ENCODE data around the gene ITGB6. TPM values are rescaled to one million over a fixed set of nuclear protein-coding genes. Genes with fewer than 3 reads are reported as not detected.
A peak's percentile ranks its signal among the peaks of the same experiment; 100 is the strongest.

The ITGB6 gene
- total RNA-seq, 2 experiments from 2014 or later: not detected

DNA sequence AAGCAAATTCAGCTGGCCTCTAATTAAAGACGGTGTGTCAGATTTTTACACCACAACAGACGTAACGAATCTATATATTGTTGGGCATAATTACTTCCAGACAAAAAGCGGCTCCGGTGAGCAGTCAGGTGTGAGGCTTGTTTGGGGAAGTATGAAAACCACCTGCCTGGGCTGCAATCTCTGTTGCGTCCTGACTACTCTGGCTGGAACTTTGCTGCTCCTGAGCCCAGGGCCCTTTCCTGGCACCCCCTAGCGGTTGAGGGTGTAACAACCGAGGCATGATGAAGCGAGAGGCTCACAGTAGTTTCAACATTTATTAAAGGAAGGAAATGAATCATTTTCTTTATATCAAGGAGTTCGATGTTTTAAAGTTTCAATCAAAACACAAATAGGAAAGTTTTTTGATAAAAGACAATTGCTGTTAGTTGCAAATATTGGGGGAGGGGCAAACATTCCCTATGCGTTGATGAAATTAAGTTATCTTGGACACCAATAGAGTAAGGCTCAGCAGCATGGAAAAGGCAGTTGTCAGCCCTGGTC is 10.6 kb upstream of the ITGB6 start:
- no peaks in the 10 kb centered on the region for H3K36me3 Mint-ChIP-seq
- ATAC-seq (peak; percentile 69), DNase-seq (peak; percentile 71)
- no peak overlapping the region for H3K4me3 Mint-ChIP-seq
- H3K27ac Mint-ChIP-seq: no peak overlapping the region
- H3K9me3 Mint-ChIP-seq (ENCODE audit: low read depth): no peaks in the 10 kb centered on the region
- CTCF ChIA-PET: interaction anchor here (0.7 to 2.7 kb wide), 9 partner anchors 10 to 827 kb away, joined by 3 to 10 read pairs (median 3); no protein-coding TSS in a partner anchor
- H3K27me3 Mint-ChIP-seq: peaks cover 29% of the 10 kb centered on the region
- H3K4me1 Mint-ChIP-seq: peaks cover 27% of the 10 kb centered on the region

DNA sequence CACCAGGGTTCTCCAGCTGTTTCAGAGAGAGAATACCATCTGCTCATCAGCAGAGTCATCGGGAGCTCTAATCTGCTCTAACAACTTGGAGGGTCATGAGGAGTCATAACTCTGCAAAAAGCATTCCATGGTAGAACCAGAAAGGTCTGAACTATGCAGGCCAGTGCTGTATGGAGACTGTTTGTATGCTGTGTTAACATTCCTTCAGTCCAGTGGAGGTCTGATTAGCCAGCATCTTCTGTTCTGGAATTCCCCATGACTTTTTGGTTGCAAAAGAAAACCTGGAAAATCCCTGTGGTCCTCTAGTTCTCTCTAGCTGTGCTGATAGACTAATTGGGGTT is 9.4 kb upstream of the ITGB6 start:
- H3K27ac Mint-ChIP-seq: no peak overlapping the region
- no peaks in the 10 kb centered on the region for H3K9me3 Mint-ChIP-seq (ENCODE audit: low read depth)
- peaks cover 21% of the 10 kb centered on the region for H3K27me3 Mint-ChIP-seq
- no peak for DNase-seq
- peaks cover 21% of the 10 kb centered on the region for H3K4me1 Mint-ChIP-seq
- no peak for ATAC-seq
- H3K4me3 Mint-ChIP-seq: no peak overlapping the region
- no peaks in the 10 kb centered on the region for H3K36me3 Mint-ChIP-seq
- CTCF ChIA-PET: interaction anchor here (1.0 to 2.7 kb wide), 7 partner anchors 11 to 828 kb away, joined by 3 to 10 read pairs (median 3); no protein-coding TSS in a partner anchor

DNA sequence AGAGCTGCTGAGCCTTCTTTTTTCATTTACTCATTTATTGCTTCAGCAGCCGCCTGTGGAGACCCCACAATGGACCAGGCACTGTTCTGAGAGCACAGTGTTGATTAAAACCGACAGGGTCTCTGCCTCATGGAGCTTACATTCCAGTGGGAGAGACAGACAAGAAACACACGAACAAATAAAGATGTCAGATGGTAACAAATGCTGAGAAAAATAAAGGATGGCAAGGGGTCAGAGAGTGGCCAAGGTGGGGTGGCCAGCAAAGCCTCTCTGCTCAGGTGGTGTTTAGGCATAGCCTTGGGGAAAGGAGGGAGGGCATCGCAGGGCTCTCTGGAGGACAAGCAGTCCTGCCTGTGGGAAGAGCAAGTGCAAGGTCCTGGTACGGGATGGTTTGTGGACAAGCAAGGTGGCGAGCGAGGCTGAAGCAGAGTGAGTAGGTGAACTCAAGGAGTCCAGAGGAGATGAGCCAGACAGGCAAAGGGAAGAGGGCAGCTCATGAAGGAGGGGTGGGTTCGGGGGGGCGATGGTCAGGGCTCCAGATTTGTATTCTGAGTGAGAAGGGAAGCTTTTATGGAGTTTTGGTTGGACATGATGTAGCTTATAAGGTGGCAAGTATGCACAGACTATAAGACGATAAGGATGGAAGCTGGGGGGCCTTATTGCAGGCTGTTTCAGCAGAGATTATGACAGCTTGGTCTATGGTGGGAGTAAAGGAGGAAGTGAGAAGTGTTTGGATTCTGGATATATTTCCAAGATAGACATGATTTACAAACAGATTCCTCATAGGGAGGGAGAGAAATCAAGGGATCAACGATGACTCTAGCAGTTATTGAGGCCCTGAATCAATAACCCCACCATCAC is 8.8 kb upstream of the ITGB6 start:
- Mint-ChIP-seq H3K4me1 (peaks cover 15% of the 10 kb centered on the region), H3K36me3 (no peaks in the 10 kb centered on the region), H3K4me3 (no peak overlapping the region), H3K9me3 (ENCODE audit: low read depth) (no peaks in the 10 kb centered on the region), H3K27me3 (peaks cover 18% of the 10 kb centered on the region), H3K27ac (no peak overlapping the region)
- DNase-seq: no peak
- CTCF ChIA-PET: interaction anchor here (1.2 to 2.7 kb wide), 5 partner anchors 12 to 785 kb away, joined by 3 to 10 read pairs (median 3); no protein-coding TSS in a partner anchor
- no peak for ATAC-seq

DNA sequence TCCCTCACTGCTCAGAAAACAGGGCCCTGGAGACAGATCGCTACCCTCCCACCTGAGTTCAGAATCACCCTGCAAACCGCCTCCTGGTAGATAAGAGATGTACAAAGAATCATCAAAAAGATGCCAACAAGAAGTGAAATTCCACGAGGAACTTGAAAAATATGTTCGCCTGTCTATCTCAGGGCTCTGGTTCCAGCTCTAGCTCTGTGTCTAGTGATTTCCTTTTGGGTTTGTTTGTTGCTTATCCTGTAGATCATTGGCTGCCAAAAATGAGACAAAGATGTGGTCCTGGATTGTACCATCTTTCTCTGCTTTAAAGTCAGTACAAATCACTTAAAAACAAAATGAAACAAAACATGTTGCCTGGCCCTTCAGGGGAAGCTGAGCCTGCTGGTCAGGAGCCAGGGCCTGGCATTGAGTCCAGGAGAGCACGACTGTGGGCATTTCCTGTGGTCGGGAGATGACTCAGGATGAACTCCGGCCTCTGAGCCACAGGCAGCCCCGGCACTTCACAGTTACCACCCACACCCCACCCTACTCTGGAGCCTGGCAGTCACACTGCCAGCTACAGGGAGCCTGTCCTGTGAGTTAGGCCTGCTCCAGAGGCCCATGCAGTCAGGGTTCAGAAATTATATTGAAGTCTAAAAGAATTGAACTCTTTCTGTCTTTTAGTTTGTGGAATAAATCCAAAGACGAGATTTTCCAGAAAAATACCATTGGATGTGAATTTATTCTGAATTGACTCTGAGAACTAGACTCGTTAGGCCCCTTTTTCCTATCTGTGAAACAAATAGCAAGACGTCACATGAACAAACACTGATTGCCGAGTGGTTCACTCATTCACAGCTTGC is 8.0 kb upstream of the ITGB6 start:
- Mint-ChIP-seq H3K4me3 (no peak overlapping the region), H3K4me1 (peaks cover 15% of the 10 kb centered on the region), H3K36me3 (no peaks in the 10 kb centered on the region), H3K9me3 (ENCODE audit: low read depth) (no peaks in the 10 kb centered on the region), H3K27ac (no peak overlapping the region), H3K27me3 (peaks cover 11% of the 10 kb centered on the region)
- ATAC-seq: peak; percentile 57
- CTCF ChIA-PET: interaction anchor here (1.2 to 2.7 kb wide), 2 partner anchors 13 to 786 kb away, joined by 3 to 10 read pairs; no protein-coding TSS in a partner anchor
- peak; percentile 46 for DNase-seq

DNA sequence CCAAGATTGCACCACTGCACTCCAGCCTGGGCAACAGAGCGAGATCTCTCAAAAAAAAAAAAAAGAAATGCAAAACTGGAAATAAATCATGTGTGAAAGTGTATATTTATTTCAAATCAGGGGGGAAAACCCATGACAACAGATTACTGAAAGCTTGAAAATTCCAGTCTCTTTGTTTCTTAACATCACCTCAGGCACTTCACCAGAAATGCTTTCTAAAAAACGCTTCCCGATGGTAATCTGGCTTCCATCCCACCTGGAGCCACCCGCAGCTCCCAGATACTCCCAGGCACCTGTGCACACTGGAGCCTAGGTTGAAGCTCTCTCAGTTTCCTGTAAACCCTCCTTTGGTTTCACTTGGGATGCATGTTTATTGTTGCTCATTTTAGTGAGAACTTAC is 7.2 kb upstream of the ITGB6 start:
- Mint-ChIP-seq H3K27ac (no peak overlapping the region), H3K4me1 (peaks cover 15% of the 10 kb centered on the region), H3K36me3 (no peaks in the 10 kb centered on the region), H3K9me3 (ENCODE audit: low read depth) (no peaks in the 10 kb centered on the region), H3K27me3 (peaks cover 11% of the 10 kb centered on the region), H3K4me3 (no peak overlapping the region)
- CTCF ChIA-PET: no interaction called here
- DNase-seq (no peak), ATAC-seq (no peak)

DNA sequence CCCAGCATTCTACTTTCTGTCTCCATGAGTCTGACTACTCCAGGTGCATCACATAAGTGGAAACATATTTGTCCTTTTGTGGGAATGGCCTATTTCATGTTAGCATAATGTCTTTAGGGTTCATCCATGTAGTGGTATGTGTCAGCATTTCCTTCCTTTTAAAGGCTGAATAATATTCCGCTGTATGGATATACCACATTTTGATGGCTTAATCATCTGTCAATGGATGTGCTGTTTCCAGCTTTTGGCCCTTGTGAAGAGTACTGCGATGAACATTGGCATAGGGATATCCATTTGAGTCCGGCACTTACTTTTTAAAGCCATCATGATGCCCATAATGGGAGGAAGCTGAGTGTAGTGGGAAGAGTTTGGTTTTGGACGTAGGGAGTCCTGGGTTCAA is 6.4 kb upstream of the ITGB6 start:
- no peak for DNase-seq
- Mint-ChIP-seq H3K4me1 (peaks cover 15% of the 10 kb centered on the region), H3K27ac (no peak overlapping the region), H3K4me3 (no peak overlapping the region), H3K36me3 (no peaks in the 10 kb centered on the region), H3K9me3 (ENCODE audit: low read depth) (no peaks in the 10 kb centered on the region), H3K27me3 (peaks cover 4% of the 10 kb centered on the region)
- no peak for ATAC-seq
- CTCF ChIA-PET: no interaction called here

DNA sequence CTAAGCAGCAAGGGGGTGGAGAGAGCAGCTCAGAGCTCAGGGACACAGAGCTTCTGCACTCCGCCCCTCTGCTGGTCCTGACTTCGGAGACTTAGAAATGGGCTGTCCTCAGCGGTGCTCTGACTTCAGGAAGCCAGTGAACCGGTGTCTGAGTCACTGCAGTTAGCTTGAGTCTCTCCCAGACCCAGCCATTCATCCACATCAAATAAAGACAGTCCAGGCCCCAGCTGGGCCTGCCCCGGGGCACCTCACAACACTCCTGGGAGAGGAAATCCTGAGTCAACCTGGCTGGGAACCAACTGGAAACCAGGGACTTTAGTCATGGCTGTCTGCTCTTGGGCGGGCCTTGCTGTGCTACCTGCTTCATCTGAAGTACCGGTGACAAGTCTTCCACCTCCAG is 5.4 kb upstream of the ITGB6 start:
- Mint-ChIP-seq H3K36me3 (no peaks in the 10 kb centered on the region), H3K9me3 (ENCODE audit: low read depth) (no peaks in the 10 kb centered on the region), H3K4me1 (peaks cover 13% of the 10 kb centered on the region), H3K27me3 (peaks cover 3% of the 10 kb centered on the region), H3K27ac (no peak overlapping the region), H3K4me3 (no peak overlapping the region)
- DNase-seq (no peak), ATAC-seq (no peak)
- CTCF ChIA-PET: no interaction called here

DNA sequence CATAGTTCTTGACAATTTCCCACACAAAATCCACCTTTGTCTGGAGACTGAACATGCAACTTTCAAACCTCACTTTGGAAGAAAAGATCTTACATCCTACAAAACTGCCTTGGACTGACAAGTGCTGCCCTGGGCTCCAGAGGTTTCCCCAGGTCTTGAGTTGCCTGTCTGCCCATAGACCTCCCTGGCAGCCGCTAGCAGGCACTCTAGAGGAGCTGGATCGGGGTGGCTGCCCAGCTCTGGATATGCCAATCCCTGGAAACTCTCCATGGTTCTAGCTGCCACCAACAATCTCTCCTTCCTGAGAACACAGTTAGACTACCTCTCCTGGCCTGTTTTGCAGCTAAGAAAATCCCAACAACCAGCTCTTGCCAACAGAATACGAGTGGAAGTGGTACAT is 3.4 kb upstream of the ITGB6 start:
- no peak overlapping the region for H3K27ac Mint-ChIP-seq
- H3K9me3 Mint-ChIP-seq (ENCODE audit: low read depth): no peaks in the 10 kb centered on the region
- H3K4me1 Mint-ChIP-seq: peaks cover 13% of the 10 kb centered on the region
- H3K36me3 Mint-ChIP-seq: no peaks in the 10 kb centered on the region
- CTCF ChIA-PET: no interaction called here
- no peak overlapping the region for H3K4me3 Mint-ChIP-seq
- no peak for DNase-seq
- peaks cover 9% of the 10 kb centered on the region for H3K27me3 Mint-ChIP-seq
- ATAC-seq: no peak

DNA sequence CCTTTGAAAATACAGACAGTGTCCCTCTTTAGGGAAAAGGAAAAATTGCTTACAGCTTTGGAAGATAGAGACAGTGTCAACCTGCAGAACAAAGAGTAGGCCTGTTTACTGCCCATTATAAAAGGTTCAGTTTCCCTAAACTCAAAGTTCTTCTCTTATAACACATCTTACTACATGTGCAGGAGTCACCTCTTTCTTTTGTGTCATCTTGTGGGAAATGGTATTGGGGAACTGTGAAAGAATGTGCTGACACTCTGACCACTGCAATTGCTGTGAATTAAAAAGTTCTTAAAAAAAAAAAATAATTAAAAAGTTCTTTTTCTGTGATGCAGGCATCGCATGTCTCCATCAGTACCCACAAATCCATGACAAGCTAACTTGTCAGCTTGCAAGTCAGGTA is 2.9 kb upstream of the ITGB6 start:
- no peak for DNase-seq
- peaks cover 9% of the 10 kb centered on the region for H3K27me3 Mint-ChIP-seq
- no peak for ATAC-seq
- H3K36me3 Mint-ChIP-seq: no peaks in the 10 kb centered on the region
- no peaks in the 10 kb centered on the region for H3K9me3 Mint-ChIP-seq (ENCODE audit: low read depth)
- no peak overlapping the region for H3K4me3 Mint-ChIP-seq
- no peak overlapping the region for H3K27ac Mint-ChIP-seq
- CTCF ChIA-PET: no interaction called here
- peaks cover 9% of the 10 kb centered on the region for H3K4me1 Mint-ChIP-seq

DNA sequence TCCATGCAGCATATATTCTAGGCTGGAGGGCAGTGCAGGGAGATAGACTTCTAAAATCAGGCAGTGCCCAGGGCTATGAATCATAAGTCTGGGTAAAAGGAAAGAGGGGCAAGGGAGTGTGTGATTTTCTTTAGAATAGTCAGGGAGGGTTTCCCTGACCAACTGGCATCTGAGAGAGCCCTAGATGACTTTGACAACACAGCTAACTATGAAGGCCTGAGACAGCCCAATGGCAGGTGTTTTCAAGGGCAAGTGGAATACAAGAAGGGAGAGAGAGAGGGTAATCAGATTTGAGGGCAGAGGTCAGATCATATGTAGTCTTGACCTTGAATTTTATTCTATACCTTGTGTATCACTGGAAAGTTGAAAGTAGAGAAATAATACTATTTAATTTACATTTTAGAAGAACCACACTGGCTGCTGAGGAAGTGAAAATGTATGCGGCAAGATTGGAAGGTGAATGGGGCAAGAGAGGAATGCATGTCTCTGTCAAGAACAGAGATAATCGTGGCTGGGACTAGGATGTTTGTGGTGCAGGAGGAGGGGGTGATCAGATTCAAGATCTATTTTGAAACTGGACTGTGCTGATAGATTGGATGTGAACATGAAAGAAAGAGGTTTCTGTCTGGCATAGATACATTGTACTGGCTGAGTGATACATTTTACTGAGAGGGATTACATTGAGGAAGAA is 1.9 kb upstream of the ITGB6 start:
- Mint-ChIP-seq H3K4me3 (no peak overlapping the region), H3K27me3 (peaks cover 9% of the 10 kb centered on the region), H3K36me3 (no peaks in the 10 kb centered on the region), H3K27ac (no peak overlapping the region), H3K4me1 (peaks cover 5% of the 10 kb centered on the region), H3K9me3 (ENCODE audit: low read depth) (no peaks in the 10 kb centered on the region)
- DNase-seq (no peak), ATAC-seq (no peak)
- CTCF ChIA-PET: no interaction called here

DNA sequence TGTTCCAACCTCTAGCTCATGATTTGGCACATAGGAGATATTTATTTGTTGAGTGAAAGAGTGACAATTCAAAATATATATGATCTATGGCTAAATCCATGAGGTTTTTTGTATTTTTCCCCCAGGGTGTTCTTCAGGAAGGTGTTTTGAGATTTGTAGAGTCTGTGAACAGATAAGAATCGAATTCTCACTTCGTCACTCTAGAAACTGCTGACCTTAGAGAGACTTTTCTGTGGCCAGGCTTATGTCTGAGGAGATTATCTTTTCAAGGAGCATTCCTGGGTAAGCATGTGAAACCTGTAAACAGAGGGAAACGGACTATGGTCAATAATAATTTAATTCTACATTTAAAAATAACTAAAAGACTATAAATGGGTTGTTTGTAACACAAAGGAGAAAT is 849 bp upstream of the ITGB6 start:
- H3K27me3 Mint-ChIP-seq: peaks cover 11% of the 10 kb centered on the region
- H3K4me1 Mint-ChIP-seq: peaks cover 2% of the 10 kb centered on the region
- H3K9me3 Mint-ChIP-seq (ENCODE audit: low read depth): no peaks in the 10 kb centered on the region
- CTCF ChIA-PET: no interaction called here
- H3K27ac Mint-ChIP-seq: no peak overlapping the region
- no peak overlapping the region for H3K4me3 Mint-ChIP-seq
- DNase-seq (no peak), ATAC-seq (no peak)
- H3K36me3 Mint-ChIP-seq: no peaks in the 10 kb centered on the region

DNA sequence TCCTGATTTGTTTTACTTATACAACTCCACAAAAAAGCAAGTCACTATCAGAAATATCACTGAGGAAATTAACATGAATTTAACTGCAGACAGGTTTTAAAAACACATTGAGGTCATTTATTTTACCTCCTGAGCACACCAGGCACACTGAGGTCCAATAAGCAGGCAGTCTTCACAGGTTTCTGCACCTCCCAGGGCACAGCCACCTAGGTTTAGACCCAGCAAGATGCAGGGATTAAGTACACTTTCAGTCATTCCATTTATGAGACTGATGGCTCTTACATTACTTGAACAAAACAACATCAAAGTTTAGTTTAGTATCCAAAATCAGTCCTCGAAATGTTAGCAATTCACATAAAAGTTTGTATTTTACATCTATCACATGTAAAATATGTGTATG is 1.0 kb downstream of the ITGB6 start:
- CTCF ChIA-PET: no interaction called here
- peaks cover 9% of the 10 kb centered on the region for H3K4me1 Mint-ChIP-seq
- no peak overlapping the region for H3K27ac Mint-ChIP-seq
- no peak overlapping the region for H3K4me3 Mint-ChIP-seq
- ATAC-seq (no peak), DNase-seq (no peak)
- peaks cover 12% of the 10 kb centered on the region for H3K27me3 Mint-ChIP-seq
- no peaks in the 10 kb centered on the region for H3K9me3 Mint-ChIP-seq (ENCODE audit: low read depth)
- no peaks in the 10 kb centered on the region for H3K36me3 Mint-ChIP-seq

DNA sequence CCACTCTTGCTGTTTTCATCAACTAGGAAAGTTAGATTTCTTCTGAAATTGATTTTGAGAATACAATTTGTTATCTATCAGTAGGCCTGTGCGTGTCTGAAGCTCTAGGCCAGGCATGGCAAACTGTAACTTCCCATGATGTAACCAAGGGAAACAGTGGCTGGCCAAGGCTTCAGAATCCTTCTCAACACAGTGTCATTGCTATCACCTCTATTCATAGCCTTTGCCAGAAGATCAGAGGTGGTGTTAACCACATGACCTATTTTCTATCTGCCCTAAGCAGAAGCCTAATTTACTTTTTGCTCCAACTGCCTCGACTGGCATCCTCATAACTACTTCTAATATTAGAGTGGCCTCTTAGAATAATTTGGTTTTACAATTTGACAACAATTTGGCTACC is 2.5 kb downstream of the ITGB6 start:
- CTCF ChIA-PET: no interaction called here

More for the DNA sequence above, 2.5 kb downstream of the ITGB6 start:
- Mint-ChIP-seq H3K27me3 (peaks cover 14% of the 10 kb centered on the region), H3K9me3 (ENCODE audit: low read depth) (no peaks in the 10 kb centered on the region), H3K36me3 (no peaks in the 10 kb centered on the region), H3K27ac (no peak overlapping the region), H3K4me3 (no peak overlapping the region), H3K4me1 (peaks cover 9% of the 10 kb centered on the region)
- DNase-seq (no peak), ATAC-seq (no peak)
